Tibial artery (tissue), 4 donors: ENCODE data around the gene OPCML.

ENCODE experiments used
- DNase-seq, 2 donors: peaks; one replicate each; pipeline ENCODE4 v3.0.0-alpha.2; 2019
- H3K27ac ChIP-seq, 2 donors: fragments of 200-600 bp; sonication (generic) in 1 of 2; 1 replicate in 1 of 2; 2 replicates in 1 of 2; pipeline ENCODE4 v1.5.1; 2018 to 2019; ENCODE audit warnings: mild to moderate bottlenecking in 1 of 2
- H3K27me3 ChIP-seq, 2 donors: fragments of 200-600 bp; sonication (generic) in 1 of 2; one replicate each; pipeline versions ENCODE4 v1.5.1 to v1.6.0; 2016 to 2019
- H3K36me3 ChIP-seq, 3 donors: fragments of 200-600 bp; sonication (generic) in 2 of 3; one replicate each; pipeline ENCODE4 v1.5.1; 2016 to 2019; ENCODE audit warnings: mild to moderate bottlenecking in 2 of 3
- H3K4me1 ChIP-seq, 4 donors: fragments of 200-600 bp; sonication (generic) in 2 of 4; 1 replicate in 3 of 4; 2 replicates in 1 of 4; pipeline ENCODE4 v1.5.1; 2016 to 2019
- H3K4me3 ChIP-seq, 2 donors: fragments of 200-600 bp; sonication (generic) in 1 of 2; 1 replicate in 1 of 2; 2 replicates in 1 of 2; pipeline ENCODE4 v1.5.1; 2018 to 2019; ENCODE audit warnings: mild to moderate bottlenecking in 2 of 2
- H3K9me3 ChIP-seq, 3 donors: fragments of 200-600 bp; sonication (generic) in 1 of 3; one replicate each; pipeline ENCODE4 v1.5.1; 2016 to 2019
- CTCF ChIP-seq, 2 experiments: fragments of 200-600 bp in 1 of 2; fragments of 450-650 bp in 1 of 2; IDR thresholded peaks; one replicate each; pipeline ENCODE4 v1.5.1; 2017 to 2019; ENCODE audit warnings: antibody characterized with exemption in 2 of 2, mild to moderate bottlenecking in 1 of 2, moderate library complexity in 1 of 2
- intact Hi-C: fragments of 100-400 bp; cut with DNase I; formaldehyde crosslinking; loops from one replicate; pipeline ENCODE4 v1.15.0; 2023; ENCODE audit warnings: low total_unique reads

The OPCML gene

DNA sequence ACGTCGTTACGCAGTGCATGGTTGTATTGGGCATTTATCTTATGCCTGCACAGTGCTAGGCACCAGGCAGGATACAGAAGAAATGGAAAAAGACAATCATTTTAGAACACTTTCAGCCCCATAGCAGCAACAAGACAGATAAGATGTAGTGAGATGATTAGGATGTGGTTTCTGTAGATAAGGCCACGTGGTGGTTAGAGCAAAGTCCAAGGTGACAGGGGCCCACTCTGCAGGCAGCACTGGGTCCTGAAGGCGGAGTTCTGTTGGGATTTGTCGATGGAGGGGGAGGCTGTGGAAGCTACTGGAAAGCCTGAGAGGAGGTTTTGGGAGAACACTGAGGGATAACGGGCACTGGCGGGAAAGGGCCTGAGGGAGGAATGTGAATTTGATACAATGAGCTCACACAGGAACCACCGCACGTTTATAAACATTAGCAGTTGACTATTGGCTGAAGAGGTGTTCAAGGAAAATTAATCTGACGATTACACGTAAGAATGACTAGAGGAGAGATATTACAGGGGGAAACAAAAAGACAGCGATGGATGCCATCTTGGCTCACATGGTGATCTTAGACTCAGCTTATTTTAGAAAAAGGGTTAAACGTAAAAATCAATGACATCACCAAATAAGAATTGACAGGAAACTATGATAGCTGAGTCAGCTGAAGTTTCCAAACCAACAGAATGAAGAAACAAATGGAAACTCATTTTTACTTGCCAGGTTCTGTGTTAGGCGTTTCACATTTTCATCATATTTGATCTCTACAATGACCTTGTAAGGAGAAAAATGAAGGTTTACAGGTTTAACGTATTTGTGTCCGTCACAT lies 551.0 kb downstream of the OPCML start:
- no peaks in the 10 kb centered on the region for H3K27me3 ChIP-seq
- intact Hi-C loops: no loop called here
- no peaks in the 10 kb centered on the region for H3K4me1 ChIP-seq
- no peak overlapping the region for H3K4me3 ChIP-seq
- TF ChIP-seq CTCF (IDR thresholded peaks at IDR 0.05): no peak
- H3K9me3 ChIP-seq: no peaks in the 10 kb centered on the region
- no peaks in the 10 kb centered on the region for H3K36me3 ChIP-seq
- H3K27ac ChIP-seq: no peak overlapping the region
- no peak for DNase-seq

DNA sequence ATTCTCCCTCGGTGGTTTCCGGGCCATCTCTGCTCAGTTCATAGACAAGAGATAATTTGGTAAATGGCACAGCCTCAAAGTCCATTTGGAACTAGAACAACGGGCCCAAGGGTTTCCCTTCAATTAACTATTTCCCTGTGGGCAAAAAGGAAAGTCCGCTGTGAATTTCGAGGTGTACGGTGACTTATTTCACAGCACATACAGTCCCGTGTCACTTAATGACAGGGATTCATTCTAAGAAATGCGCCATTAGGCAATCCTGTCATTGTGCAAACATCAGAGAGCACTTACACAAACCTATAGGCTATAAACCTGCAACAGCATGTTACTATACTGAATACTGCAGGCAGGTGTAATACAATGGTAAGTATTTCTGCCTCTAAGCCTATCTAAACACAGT lies 551.6 kb downstream of the OPCML start:
- H3K27ac ChIP-seq: no peak overlapping the region
- intact Hi-C loops: no loop called here
- H3K4me3 ChIP-seq: no peak overlapping the region
- H3K4me1 ChIP-seq: no peaks in the 10 kb centered on the region
- no peaks in the 10 kb centered on the region for H3K36me3 ChIP-seq
- H3K27me3 ChIP-seq: no peaks in the 10 kb centered on the region
- H3K9me3 ChIP-seq: no peaks in the 10 kb centered on the region
- TF ChIP-seq CTCF (IDR thresholded peaks at IDR 0.05): no peak
- no peak for DNase-seq

DNA sequence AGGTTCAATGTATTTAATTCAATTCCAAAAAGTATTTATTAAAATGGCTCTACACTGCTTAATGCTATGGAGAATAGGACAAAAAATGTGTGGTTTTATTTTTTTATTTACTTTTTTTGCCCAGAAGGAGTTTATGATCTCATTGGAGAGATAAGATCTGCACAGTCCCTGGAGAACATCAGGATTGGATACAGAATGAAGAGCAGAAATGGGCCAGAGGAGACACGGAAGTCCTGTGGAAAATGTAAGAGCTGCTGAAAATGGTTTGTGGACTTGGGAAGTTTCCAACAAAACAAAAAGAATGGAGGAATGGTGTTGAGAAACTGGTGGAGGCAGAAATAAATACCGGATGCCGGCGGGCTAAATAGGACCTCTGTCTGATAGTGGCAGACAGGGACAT lies 554.6 kb downstream of the OPCML start:
- Histone ChIP-seq H3K9me3 (no peaks in the 10 kb centered on the region), H3K27me3 (no peaks in the 10 kb centered on the region), H3K4me3 (no peak overlapping the region), H3K4me1 (no peaks in the 10 kb centered on the region), H3K36me3 (no peaks in the 10 kb centered on the region), H3K27ac (no peak overlapping the region)
- DNase-seq: no peak
- no peak for TF ChIP-seq CTCF (IDR thresholded peaks at IDR 0.05)
- intact Hi-C loops: no loop called here

GRCh38 chr11:132977241-132977640 lies 555.1 kb downstream of the OPCML start:
- intact Hi-C loops: no loop called here
- Histone ChIP-seq H3K36me3 (no peaks in the 10 kb centered on the region), H3K27me3 (no peaks in the 10 kb centered on the region), H3K4me3 (no peak overlapping the region), H3K9me3 (no peaks in the 10 kb centered on the region), H3K4me1 (no peaks in the 10 kb centered on the region), H3K27ac (no peak overlapping the region)
- DNase-seq: no peak
- TF ChIP-seq CTCF (IDR thresholded peaks at IDR 0.05): no peak

DNA sequence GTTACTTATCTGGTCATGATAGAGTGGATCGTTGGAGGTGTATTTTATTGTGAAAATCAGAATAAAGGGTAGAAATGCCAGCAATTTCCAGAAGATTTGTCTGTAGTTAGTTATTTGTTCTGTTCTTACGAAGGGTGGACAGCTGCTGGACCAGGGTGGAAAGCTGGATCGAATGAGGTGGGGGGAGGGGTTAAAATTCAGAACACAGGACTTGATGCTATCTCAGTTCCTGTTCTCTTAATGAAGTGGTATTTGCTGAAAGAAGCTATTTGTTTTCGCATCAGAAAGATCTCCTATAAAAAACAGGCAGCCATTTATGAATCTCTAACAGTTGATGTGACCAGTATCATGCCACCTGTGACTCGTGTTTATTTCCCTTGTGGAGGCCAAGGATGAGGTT lies 556.2 kb downstream of the OPCML start:
- TF ChIP-seq CTCF (IDR thresholded peaks at IDR 0.05): no peak
- Histone ChIP-seq H3K36me3 (no peaks in the 10 kb centered on the region), H3K4me1 (no peaks in the 10 kb centered on the region), H3K27ac (no peak overlapping the region), H3K9me3 (no peaks in the 10 kb centered on the region), H3K27me3 (no peaks in the 10 kb centered on the region), H3K4me3 (no peak overlapping the region)
- no peak for DNase-seq
- intact Hi-C loops: no loop called here
